HL-60 (cell line): ENCODE measurements around the gene ABCA7.

Experiments used
- DNase-seq, 2 experiments: peaks; one replicate each; pipeline ENCODE4 v3.0.0-alpha.2; 2010 to 2020; ENCODE audit warnings: low read depth in 1 of 2, low spot score in 1 of 2
- H3K27ac ChIP-seq: fragments of 250-450 bp; sonication (Bioruptor Pico); replicated peaks from 2 replicates; pipeline ENCODE4 v1.5.1; 2020; ENCODE audit warnings: mild to moderate bottlenecking, moderate library complexity
- H3K27me3 ChIP-seq: fragments of 250-450 bp; sonication (Bioruptor Pico); 2 replicates; pipeline ENCODE4 v1.5.1; 2021; ENCODE audit warnings: mild to moderate bottlenecking, moderate library complexity; ENCODE audit not compliant: insufficient read depth, poor library complexity, severe bottlenecking
- H3K4me3 ChIP-seq: replicated peaks from 2 replicates; pipeline ENCODE4 v1.5.1; 2011; ENCODE audit warnings: mild to moderate bottlenecking, control low read depth, low read length; ENCODE audit not compliant: insufficient read depth
- CTCF ChIP-seq: IDR thresholded peaks from one replicate; pipeline ENCODE4 v1.5.1; 2011; ENCODE audit warnings: low read length, control low read depth, inconsistent platforms; ENCODE audit not compliant: insufficient read depth
- GABPA ChIP-seq: IDR thresholded peaks from 2 replicates; pipeline ENCODE4 v1.6.1; 2012; ENCODE audit warnings: low read depth
- POLR2AphosphoS5 ChIP-seq: IDR thresholded peaks from 2 replicates; pipeline ENCODE4 v1.6.1; 2012; ENCODE audit warnings: low read depth
- REST ChIP-seq: IDR thresholded peaks from 2 replicates; pipeline ENCODE4 v1.6.1; 2012; ENCODE audit warnings: low read depth; ENCODE audit not compliant: insufficient replicate concordance
- SPI1 ChIP-seq: IDR thresholded peaks from 2 replicates; pipeline ENCODE4 v1.6.1; 2012; ENCODE audit warnings: low read depth, mild to moderate bottlenecking, borderline replicate concordance

Gene ABCA7

DNA sequence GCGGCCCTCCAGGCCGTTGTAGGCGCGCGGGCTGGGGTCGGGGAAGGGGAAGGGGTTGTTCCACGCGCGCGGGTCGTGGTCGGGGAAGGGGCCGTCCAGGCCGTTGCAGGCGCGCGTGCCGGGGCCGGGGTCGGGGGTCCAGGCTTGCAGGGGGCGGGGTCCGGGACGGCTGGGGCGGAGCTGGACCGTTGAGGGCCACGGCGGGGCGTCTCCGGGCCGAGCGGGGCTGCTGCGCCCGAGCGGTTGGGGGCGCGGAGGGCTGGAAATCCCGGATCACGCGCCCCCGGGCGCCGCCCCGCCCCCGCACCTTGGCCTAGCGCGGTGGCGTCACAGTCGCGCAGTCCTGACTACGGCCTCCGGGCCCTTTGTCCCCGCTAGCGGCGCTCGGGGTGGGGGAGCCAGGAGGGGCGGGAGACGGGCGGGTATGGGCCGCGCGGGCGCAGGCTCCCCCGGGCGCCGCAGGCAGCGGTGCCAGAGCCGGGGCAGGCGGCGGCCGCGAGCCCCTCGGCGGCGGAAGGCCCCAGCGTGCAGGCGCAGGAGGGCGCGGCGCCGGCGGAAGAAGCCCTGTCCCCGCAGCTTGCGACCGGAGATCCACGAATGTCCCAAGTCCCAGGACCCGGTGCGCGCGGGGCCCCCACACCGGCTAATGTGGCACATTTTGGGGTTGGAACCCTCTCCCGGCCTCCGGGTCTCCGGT lies 64.6 kb downstream of the ABCA7 start:
- H3K27me3 ChIP-seq = no peaks in the 10 kb centered on the region
- peak in 1 of 2 experiments; percentile 59 for DNase-seq
- peak overlapping the region; percentile 72 for H3K4me3 ChIP-seq
- H3K27ac ChIP-seq = peak overlapping the region; percentile 77
- TF ChIP-seq REST = no peak
- TF ChIP-seq POLR2AphosphoS5 = no peak
- TF ChIP-seq SPI1 = no peak
- TF ChIP-seq CTCF = no peak
- no peak for TF ChIP-seq GABPA

- H3K27me3 ChIP-seq = no peaks in the 10 kb centered on the region
- H3K27ac ChIP-seq = peak overlapping the region; percentile 50
- DNase-seq = no peak
- TF ChIP-seq SPI1 (no peak), GABPA (no peak), CTCF (no peak), POLR2AphosphoS5 (no peak), REST (no peak)
- H3K4me3 ChIP-seq = peak overlapping the region; percentile 72
These were observed 65.3 kb downstream of the ABCA7 start for GRCh38 chr19:1105008-1105872.

GRCh38 chr19:1105873-1106840 lies 66.2 kb downstream of the ABCA7 start:
- no peaks in the 10 kb centered on the region for H3K27me3 ChIP-seq
- no peak overlapping the region for H3K4me3 ChIP-seq
- TF ChIP-seq REST = no peak
- TF ChIP-seq POLR2AphosphoS5 = no peak
- no peak for TF ChIP-seq SPI1
- TF ChIP-seq GABPA = no peak
- TF ChIP-seq CTCF = no peak
- H3K27ac ChIP-seq = 0 out of 2 replicates have a peak overlapping the region, but pooled peaks have one; percentile 16
- no peak for DNase-seq
